HEK293T (cell line): ENCODE data around the gene DKK2.
"Not testable (repeated sequence)": the region's sequence is repeated elsewhere in the genome, so short reads cannot be mapped to it uniquely, and the experiment has no call there.

Experiments
- CTCF ChIA-PET: fragments of 350-600 bp; formaldehyde crosslinking; extraction: SDS; loops from one replicate; lab custom pipeline; 2021; ENCODE audit warnings: antibody characterized with exemption, inconsistent platforms; lab: Yijun Ruan, JAX
- POLR2A ChIA-PET: fragments of 350-600 bp; formaldehyde crosslinking; extraction: SDS; loops from one replicate; lab custom pipeline; 2020; ENCODE audit warnings: antibody characterized with exemption, inconsistent platforms; lab: Yijun Ruan, JAX
- DNase-seq: peaks from one replicate; pipeline ENCODE4 v3.0.0; 2012; ENCODE audit warnings: mixed read lengths; ENCODE audit errors: extremely low spot score
- ARNT ChIP-seq: fragments of 450-650 bp; IDR thresholded peaks from 2 replicates; pipeline ENCODE4 v1.6.1; 2017; ENCODE audit warnings: mild to moderate bottlenecking
- BHLHE40 ChIP-seq: fragments of 450-650 bp; IDR thresholded peaks from 2 replicates; pipeline ENCODE4 v1.6.1; 2016; ENCODE audit warnings: mild to moderate bottlenecking, moderate library complexity, borderline replicate concordance
- CTBP1 ChIP-seq: fragments of 450-650 bp; IDR thresholded peaks from 2 replicates; pipeline ENCODE4 v1.6.1; 2016; ENCODE audit warnings: borderline replicate concordance
- ELF4 ChIP-seq: fragments of 450-650 bp; IDR thresholded peaks from 2 replicates; pipeline ENCODE4 v1.6.1; 2017; ENCODE audit warnings: antibody characterized with exemption
- FOXA1 ChIP-seq: fragments of 450-650 bp; IDR thresholded peaks from 2 replicates; pipeline ENCODE4 v1.6.1; 2016; ENCODE audit warnings: mild to moderate bottlenecking
- FOXK2 ChIP-seq: fragments of 450-650 bp; IDR thresholded peaks from 2 replicates; pipeline ENCODE4 v1.6.1; 2016; ENCODE audit warnings: mild to moderate bottlenecking
- FOXM1 ChIP-seq: fragments of 450-650 bp; IDR thresholded peaks from 2 replicates; pipeline ENCODE4 v1.6.1; 2017; ENCODE audit warnings: mild to moderate bottlenecking, borderline replicate concordance
- HDGF ChIP-seq: fragments of 450-650 bp; IDR thresholded peaks from 2 replicates; pipeline ENCODE4 v1.6.1; 2017; ENCODE audit warnings: antibody characterized with exemption, borderline replicate concordance
- L3MBTL2 ChIP-seq: fragments of 450-650 bp; conservative IDR thresholded peaks from 2 replicates; pipeline ENCODE4 v1.6.1; 2016; ENCODE audit warnings: mild to moderate bottlenecking
- LEF1 ChIP-seq: fragments of 450-650 bp; IDR thresholded peaks from 2 replicates; pipeline ENCODE4 v1.6.1; 2017; ENCODE audit warnings: mild to moderate bottlenecking, borderline replicate concordance
- NFRKB ChIP-seq: fragments of 450-650 bp; IDR thresholded peaks from 2 replicates; pipeline ENCODE4 v1.6.1; 2016; ENCODE audit warnings: mild to moderate bottlenecking, moderate library complexity
- PKNOX1 ChIP-seq: fragments of 450-650 bp; IDR thresholded peaks from 2 replicates; pipeline ENCODE4 v1.6.1; 2016
- SP1 ChIP-seq: fragments of 450-650 bp; IDR thresholded peaks from 2 replicates; pipeline ENCODE4 v1.6.1; 2017
- SUZ12 ChIP-seq: fragments of 450-650 bp; IDR thresholded peaks from 2 replicates; pipeline ENCODE4 v1.6.1; 2016; ENCODE audit warnings: mild to moderate bottlenecking
- TARDBP ChIP-seq: fragments of 450-650 bp; IDR thresholded peaks from 2 replicates; pipeline ENCODE4 v1.6.1; 2016
- ZNF384 ChIP-seq: fragments of 450-650 bp; IDR thresholded peaks from 2 replicates; pipeline ENCODE4 v1.6.1; 2016

DKK2 gene

GRCh38 chr4:106951891-106952290 is 84.2 kb downstream of the DKK2 start:
- TF ChIP-seq NFRKB: no peak
- no peak for TF ChIP-seq SUZ12
- no peak for TF ChIP-seq SP1
- no peak for TF ChIP-seq CTBP1
- no peak for TF ChIP-seq PKNOX1
- no peak for TF ChIP-seq FOXM1
- no peak for TF ChIP-seq FOXK2
- no peak for DNase-seq
- ChIA-PET POLR2A (no interaction called here), CTCF (no interaction called here)

GRCh38 chr4:106941841-106942240 is 94.3 kb downstream of the DKK2 start:
- POLR2A ChIA-PET: no interaction called here

GRCh38 chr4:106930522-106930921 is 105.6 kb downstream of the DKK2 start:
- DNase-seq: no peak
- CTCF ChIA-PET: no interaction called here
- TF ChIP-seq BHLHE40: no peak
- TF ChIP-seq ELF4: no peak
- TF ChIP-seq NFRKB: no peak
- no peak for TF ChIP-seq TARDBP
- no peak for TF ChIP-seq L3MBTL2
- no peak for TF ChIP-seq HDGF
- no peak for TF ChIP-seq PKNOX1
- TF ChIP-seq FOXK2: no peak
- TF ChIP-seq ARNT: no peak
- TF ChIP-seq LEF1: no peak
- TF ChIP-seq SP1: no peak
- POLR2A ChIA-PET: no interaction called here

More at GRCh38 chr4:106941841-106942240, 94.3 kb downstream of the DKK2 start:
- CTCF ChIA-PET: no interaction called here
- TF ChIP-seq ELF4 (no peak), FOXA1 (no peak), FOXM1 (no peak), CTBP1 (no peak), L3MBTL2 (no peak), TARDBP (no peak), SP1 (no peak), HDGF (no peak), SUZ12 (no peak), FOXK2 (no peak), ZNF384 (no peak)
- no peak for DNase-seq

GRCh38 chr4:106929248-106929647 is 106.9 kb downstream of the DKK2 start:
- ChIA-PET POLR2A (no interaction called here), CTCF (no interaction called here)
- DNase-seq: no peak
- TF ChIP-seq SUZ12 (no peak), BHLHE40 (no peak), FOXA1 (no peak), ELF4 (no peak), TARDBP (no peak), ZNF384 (no peak), PKNOX1 (no peak), LEF1 (no peak), ARNT (no peak), NFRKB (no peak), L3MBTL2 (no peak), SP1 (no peak), FOXM1 (no peak), HDGF (no peak), FOXK2 (no peak), CTBP1 (no peak)

- no peak for DNase-seq
- CTCF ChIA-PET: no interaction called here
- TF ChIP-seq ZNF384 (no peak), HDGF (no peak), SP1 (no peak), FOXM1 (no peak), ARNT (no peak), SUZ12 (no peak)
- POLR2A ChIA-PET: no interaction called here
Observed at GRCh38 chr4:106914223-106914622, 121.9 kb downstream of the DKK2 start.

GRCh38 chr4:106909486-106910188 is 126.5 kb downstream of the DKK2 start:
- ChIA-PET CTCF (no interaction called here), POLR2A (no interaction called here)
- no peak for DNase-seq
- no peak for TF ChIP-seq FOXK2
- no peak for TF ChIP-seq BHLHE40
- no peak for TF ChIP-seq ARNT
- TF ChIP-seq HDGF: no peak

GRCh38 chr4:106908049-106908448 is 128.1 kb downstream of the DKK2 start:
- DNase-seq, POLR2A ChIA-PET: not testable (repeated sequence)
- CTCF ChIA-PET: interaction anchor here (1.2 kb wide), 1 partner anchor 9 kb away, joined by 4 read pairs; no protein-coding TSS in a partner anchor
